Mesenchymal stem cell (in vitro differentiated cells and primary cell): ENCODE results near the gene SPEN.
A peak's percentile ranks its signal among the peaks of the same experiment; 100 is the strongest.

Experiments
- DNase-seq: peaks from one replicate; pipeline ENCODE4 v3.0.0-alpha.2; 2013
- H2AFZ ChIP-seq: one replicate; pipeline ENCODE4 v1.6.1; 2013; ENCODE audit warnings: low read depth, mild to moderate bottlenecking, control low read depth, inconsistent platforms, low read length, moderate library complexity
- H2AK5ac ChIP-seq: 2 replicates; pipeline ENCODE4 v1.6.1; 2013; ENCODE audit warnings: low read length, moderate library complexity, mild to moderate bottlenecking, inconsistent platforms; ENCODE audit not compliant: severe bottlenecking
- H2BK120ac ChIP-seq: one replicate; pipeline ENCODE4 v1.6.1; 2013; ENCODE audit warnings: low read depth, mild to moderate bottlenecking, inconsistent platforms, low read length, moderate library complexity
- H2BK12ac ChIP-seq, 2 experiments: one replicate each; pipeline ENCODE4 v1.6.1; 2013; ENCODE audit warnings: inconsistent platforms in 2 of 2, low read length in 2 of 2, mild to moderate bottlenecking in 2 of 2, moderate library complexity in 2 of 2, control low read depth in 1 of 2
- H2BK15ac ChIP-seq: one replicate; pipeline ENCODE4 v1.6.1; 2013; ENCODE audit warnings: mild to moderate bottlenecking, low read depth, inconsistent platforms; ENCODE audit not compliant: poor library complexity, severe bottlenecking
- H2BK5ac ChIP-seq: 2 replicates; pipeline ENCODE4 v1.6.1; 2013; ENCODE audit warnings: low read depth, mild to moderate bottlenecking, low read length, control low read depth, inconsistent platforms; ENCODE audit not compliant: poor library complexity, severe bottlenecking
- H3K14ac ChIP-seq, 2 experiments: one replicate each; pipeline ENCODE4 v1.6.1; 2013; ENCODE audit warnings: inconsistent platforms in 2 of 2, low read length in 2 of 2, control low read depth in 1 of 2, mild to moderate bottlenecking in 1 of 2, moderate library complexity in 1 of 2
- H3K18ac ChIP-seq, 2 experiments: one replicate each; pipeline ENCODE4 v1.6.1; 2013; ENCODE audit warnings: inconsistent platforms in 2 of 2, low read length in 2 of 2, control low read depth in 1 of 2, low read depth in 1 of 2, mild to moderate bottlenecking in 1 of 2
- H3K23ac ChIP-seq, 2 experiments: one replicate each; pipeline ENCODE4 v1.6.1; 2013; ENCODE audit warnings: inconsistent platforms in 2 of 2, low read length in 2 of 2, mild to moderate bottlenecking in 2 of 2, moderate library complexity in 2 of 2, control low read depth in 1 of 2
- H3K27ac ChIP-seq: 2 replicates; pipeline ENCODE4 v1.5.1; 2013; ENCODE audit warnings: mild to moderate bottlenecking, moderate library complexity, low read length, control low read depth, inconsistent platforms; ENCODE audit not compliant: poor library complexity, severe bottlenecking
- H3K27me3 ChIP-seq, 2 experiments: 2 replicates each; pipeline versions ENCODE4 v1.6.1 to v1.7.0; 2013; ENCODE audit warnings: low read length in 2 of 2, mild to moderate bottlenecking in 2 of 2, moderate library complexity in 2 of 2, control low read depth in 1 of 2, inconsistent platforms in 1 of 2; ENCODE audit not compliant: control insufficient read depth in 1 of 2, insufficient read depth in 1 of 2
- H3K36me3 ChIP-seq, 2 experiments: 2 replicates each; pipeline versions ENCODE4 v1.6.1 to v1.7.0; 2013; ENCODE audit warnings: low read length in 2 of 2, control low read depth in 1 of 2, inconsistent platforms in 1 of 2, low read depth in 1 of 2, mild to moderate bottlenecking in 1 of 2; ENCODE audit not compliant: insufficient read depth in 2 of 2, control insufficient read depth in 1 of 2
- H3K4ac ChIP-seq, 2 experiments: one replicate each; pipeline ENCODE4 v1.6.1; 2013; ENCODE audit warnings: inconsistent platforms in 2 of 2, low read length in 2 of 2, mild to moderate bottlenecking in 2 of 2, moderate library complexity in 2 of 2, control low read depth in 1 of 2, low read depth in 1 of 2
- H3K4me1 ChIP-seq: 2 replicates; pipeline ENCODE4 v1.6.1; 2013; ENCODE audit warnings: low read depth, low read length, control low read depth; ENCODE audit not compliant: control insufficient read depth, insufficient read depth
- H3K4me2 ChIP-seq: 2 replicates; pipeline ENCODE4 v1.6.1; 2013; ENCODE audit warnings: low read length, mild to moderate bottlenecking, inconsistent platforms; ENCODE audit not compliant: poor library complexity, severe bottlenecking
- H3K4me3 ChIP-seq, 2 experiments: 2 replicates each; pipeline versions ENCODE4 v1.5.1 to v1.7.0; 2013; ENCODE audit warnings: low read length in 2 of 2, mild to moderate bottlenecking in 2 of 2, control low read depth in 1 of 2, low read depth in 1 of 2; ENCODE audit not compliant: insufficient read depth in 1 of 2
- H3K79me1 ChIP-seq: replicated peaks from 2 replicates; pipeline ENCODE4 v1.6.1; 2013; ENCODE audit warnings: mild to moderate bottlenecking, control low read depth, low read length, inconsistent platforms; ENCODE audit not compliant: poor library complexity, severe bottlenecking
- H3K9ac ChIP-seq: 2 replicates; pipeline ENCODE4 v1.7.0; 2013; ENCODE audit warnings: mild to moderate bottlenecking, low read length, moderate library complexity
- H3K9me3 ChIP-seq: 2 replicates; pipeline ENCODE4 v1.7.0; 2013; ENCODE audit warnings: mild to moderate bottlenecking, low read length; ENCODE audit not compliant: control insufficient read depth
- H4K8ac ChIP-seq: one replicate; pipeline ENCODE4 v1.6.1; 2013; ENCODE audit warnings: inconsistent platforms, mild to moderate bottlenecking, low read length, moderate library complexity
- H4K91ac ChIP-seq: one replicate; pipeline ENCODE4 v1.6.1; 2013; ENCODE audit warnings: mild to moderate bottlenecking, low read length, inconsistent platforms
- WGBS: methylation state at CpG from one replicate; pipeline ENCODE4 v1.1.7; 2013; ENCODE audit warnings: mixed read lengths; 5-methylcytosine and 5-hydroxymethylcytosine counted together

SPEN gene

GRCh38 chr1:15966081-15966955 is 118.8 kb downstream of the SPEN start:
- Histone ChIP-seq H3K4me3 (peak overlapping the region in 1 of 2 experiments; percentile 34), H2AK5ac (peak overlapping the region; percentile 35), H4K8ac (no peak overlapping the region), H3K27me3 (no peaks in the 10 kb centered on the region), H2AFZ (no peak overlapping the region), H3K14ac (no peak overlapping the region), H2BK5ac (no peak overlapping the region), H3K18ac (no peak overlapping the region), H3K4ac (no peak overlapping the region), H3K79me1 (peaks cover 27% of the 10 kb centered on the region), H3K4me2 (peak overlapping the region; percentile 56), H3K4me1 (peaks cover 21% of the 10 kb centered on the region), H4K91ac (no peak overlapping the region), H3K9ac (peak overlapping the region; percentile 79), H3K9me3 (peaks cover 6% of the 10 kb centered on the region), H2BK12ac (no peak overlapping the region), H2BK120ac (no peak overlapping the region), H2BK15ac (no peak overlapping the region), H3K23ac (peak overlapping the region in 1 of 2 experiments; percentile 83), H3K36me3 (peaks cover 31 to 33% of the 10 kb centered on the region in 2 experiments), H3K27ac (peak overlapping the region; percentile 74)
- peak; percentile 67 for DNase-seq
- 78% methylated on average over 16 of the region's 18 CpGs for WGBS

- Histone ChIP-seq H3K4me2 (no peak overlapping the region), H4K91ac (no peak overlapping the region), H3K9ac (peak overlapping the region; percentile 79), H2AK5ac (peak overlapping the region; percentile 87), H3K4me3 (no peak overlapping the region), H3K27me3 (no peaks in the 10 kb centered on the region), H4K8ac (no peak overlapping the region), H3K4ac (no peak overlapping the region), H3K36me3 (peaks cover 28 to 38% of the 10 kb centered on the region in 2 experiments), H2AFZ (no peak overlapping the region), H3K9me3 (peaks cover 6% of the 10 kb centered on the region), H3K4me1 (peaks cover 18% of the 10 kb centered on the region), H3K79me1 (peaks cover 23% of the 10 kb centered on the region), H2BK15ac (no peak overlapping the region), H3K23ac (no peak overlapping the region), H2BK120ac (no peak overlapping the region), H2BK12ac (no peak overlapping the region), H2BK5ac (no peak overlapping the region), H3K27ac (no peak overlapping the region), H3K18ac (no peak overlapping the region), H3K14ac (no peak overlapping the region)
- no peak for DNase-seq
- 100% methylated on average over 2 of the region's 6 CpGs for WGBS
Observed at GRCh38 chr1:15966956-15967344, 119.4 kb downstream of the SPEN start.

- 97% methylated on average over 5 of the region's 5 CpGs for WGBS
- Histone ChIP-seq H3K23ac (no peak overlapping the region), H2BK5ac (no peak overlapping the region), H3K4me3 (no peak overlapping the region), H3K27me3 (no peaks in the 10 kb centered on the region), H3K36me3 (peaks cover 30 to 50% of the 10 kb centered on the region in 2 experiments), H3K4me1 (peaks cover 16% of the 10 kb centered on the region), H3K27ac (no peak overlapping the region), H3K4me2 (no peak overlapping the region), H3K4ac (no peak overlapping the region), H3K9me3 (peaks cover 8% of the 10 kb centered on the region), H3K79me1 (peaks cover 23% of the 10 kb centered on the region), H4K8ac (no peak overlapping the region), H4K91ac (no peak overlapping the region), H3K9ac (no peak overlapping the region), H2BK15ac (no peak overlapping the region), H3K18ac (no peak overlapping the region), H2BK120ac (no peak overlapping the region), H2AFZ (no peak overlapping the region), H2AK5ac (no peak overlapping the region), H3K14ac (no peak overlapping the region), H2BK12ac (no peak overlapping the region)
- no peak for DNase-seq
Observed at GRCh38 chr1:15968172-15968571, 120.7 kb downstream of the SPEN start.

- Histone ChIP-seq H2AK5ac (no peak overlapping the region), H3K36me3 (peaks cover 29 to 55% of the 10 kb centered on the region in 2 experiments), H3K9me3 (peaks cover 8% of the 10 kb centered on the region), H4K8ac (no peak overlapping the region), H3K4me2 (no peak overlapping the region), H2BK5ac (no peak overlapping the region), H3K27me3 (no peaks in the 10 kb centered on the region), H3K4ac (no peak overlapping the region), H3K23ac (no peak overlapping the region), H3K4me3 (no peak overlapping the region), H2BK12ac (no peak overlapping the region), H3K18ac (no peak overlapping the region), H3K27ac (no peak overlapping the region), H4K91ac (no peak overlapping the region), H2AFZ (no peak overlapping the region), H2BK120ac (no peak overlapping the region), H2BK15ac (no peak overlapping the region), H3K9ac (no peak overlapping the region), H3K14ac (no peak overlapping the region), H3K4me1 (peaks cover 13% of the 10 kb centered on the region), H3K79me1 (peaks cover 23% of the 10 kb centered on the region)
- WGBS = 97% methylated on average over 13 of the region's 13 CpGs
- DNase-seq = no peak
Observed at GRCh38 chr1:15969321-15969880, 121.9 kb downstream of the SPEN start.
